GM12878 (cell line): ENCODE data around the gene LMO3.

Experiments used
- CHD1 ChIP-seq: IDR thresholded peaks from 2 replicates; pipeline ENCODE4 v1.6.1; 2012; ENCODE audit warnings: low read depth, low read length, improper control_type of control experiment
- EP300 ChIP-seq, 2 experiments: fragments of 150-350 bp in 1 of 2; IDR thresholded peaks; 2 replicates each; pipeline ENCODE4 v1.6.1; 2011 to 2012; ENCODE audit warnings: low read depth in 2 of 2, low read length in 2 of 2, borderline replicate concordance in 1 of 2, improper control_type of control experiment in 1 of 2, inconsistent platforms in 1 of 2; ENCODE audit not compliant: control insufficient read depth in 1 of 2
- GABPA ChIP-seq: IDR thresholded peaks from 2 replicates; pipeline ENCODE4 v1.6.1; 2014; ENCODE audit warnings: antibody characterized with exemption, low read depth, mild to moderate bottlenecking, inconsistent platforms
- POLR2AphosphoS2 ChIP-seq: IDR thresholded peaks from 2 replicates; pipeline ENCODE4 v1.6.1; 2011; ENCODE audit warnings: low read depth, mild to moderate bottlenecking, low read length, improper control_type of control experiment, moderate library complexity
- POLR2AphosphoS5 ChIP-seq: IDR thresholded peaks from 2 replicates; pipeline ENCODE4 v1.6.1; 2011; ENCODE audit warnings: mild to moderate bottlenecking, low read length, inconsistent platforms
- TF ChIP-seq, protein P1 (sequence below): fragments of 450-650 bp; IDR thresholded peaks from 2 replicates; pipeline ENCODE4 v1.6.1; 2017; ENCODE audit warnings: mild to moderate bottlenecking
- TF ChIP-seq, protein P2 (sequence below): fragments of 450-650 bp; IDR thresholded peaks from 2 replicates; pipeline ENCODE4 v1.6.1; 2017; ENCODE audit warnings: antibody characterized with exemption, mild to moderate bottlenecking, moderate library complexity

DNA sequence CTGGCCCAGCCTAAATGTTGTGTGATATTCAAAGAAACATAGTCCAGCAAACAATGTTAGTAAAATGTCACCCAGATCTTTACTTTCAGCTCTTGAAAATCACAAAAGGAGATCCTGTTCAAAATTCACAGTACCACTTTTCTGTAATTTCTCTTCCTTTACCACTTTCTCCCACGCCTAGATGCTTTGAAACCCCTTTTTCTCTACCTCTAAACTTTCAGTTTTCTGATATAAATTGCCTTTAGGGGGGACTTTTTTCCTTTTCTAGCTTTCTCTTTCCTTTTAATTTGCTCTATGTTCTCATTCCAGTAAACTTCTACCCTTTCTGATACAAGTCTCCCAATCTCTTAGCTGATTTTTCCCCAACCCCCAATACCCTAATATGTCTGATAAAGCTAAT lies 101.8 kb downstream of the LMO3 start:
- TF ChIP-seq, protein P1, sequence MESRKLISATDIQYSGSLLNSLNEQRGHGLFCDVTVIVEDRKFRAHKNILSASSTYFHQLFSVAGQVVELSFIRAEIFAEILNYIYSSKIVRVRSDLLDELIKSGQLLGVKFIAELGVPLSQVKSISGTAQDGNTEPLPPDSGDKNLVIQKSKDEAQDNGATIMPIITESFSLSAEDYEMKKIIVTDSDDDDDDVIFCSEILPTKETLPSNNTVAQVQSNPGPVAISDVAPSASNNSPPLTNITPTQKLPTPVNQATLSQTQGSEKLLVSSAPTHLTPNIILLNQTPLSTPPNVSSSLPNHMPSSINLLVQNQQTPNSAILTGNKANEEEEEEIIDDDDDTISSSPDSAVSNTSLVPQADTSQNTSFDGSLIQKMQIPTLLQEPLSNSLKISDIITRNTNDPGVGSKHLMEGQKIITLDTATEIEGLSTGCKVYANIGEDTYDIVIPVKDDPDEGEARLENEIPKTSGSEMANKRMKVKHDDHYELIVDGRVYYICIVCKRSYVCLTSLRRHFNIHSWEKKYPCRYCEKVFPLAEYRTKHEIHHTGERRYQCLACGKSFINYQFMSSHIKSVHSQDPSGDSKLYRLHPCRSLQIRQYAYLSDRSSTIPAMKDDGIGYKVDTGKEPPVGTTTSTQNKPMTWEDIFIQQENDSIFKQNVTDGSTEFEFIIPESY: no peak
- TF ChIP-seq POLR2AphosphoS5 (no peak), POLR2AphosphoS2 (no peak), GABPA (no peak), CHD1 (no peak), EP300 (IDR thresholded peaks at IDR 0.05; ENCODE audit: borderline replicate concordance in 1 of 2, control insufficient read depth in 1 of 2, low read depth in 2 of 2, low read length in 2 of 2) (no peak)
- TF ChIP-seq, protein P2, sequence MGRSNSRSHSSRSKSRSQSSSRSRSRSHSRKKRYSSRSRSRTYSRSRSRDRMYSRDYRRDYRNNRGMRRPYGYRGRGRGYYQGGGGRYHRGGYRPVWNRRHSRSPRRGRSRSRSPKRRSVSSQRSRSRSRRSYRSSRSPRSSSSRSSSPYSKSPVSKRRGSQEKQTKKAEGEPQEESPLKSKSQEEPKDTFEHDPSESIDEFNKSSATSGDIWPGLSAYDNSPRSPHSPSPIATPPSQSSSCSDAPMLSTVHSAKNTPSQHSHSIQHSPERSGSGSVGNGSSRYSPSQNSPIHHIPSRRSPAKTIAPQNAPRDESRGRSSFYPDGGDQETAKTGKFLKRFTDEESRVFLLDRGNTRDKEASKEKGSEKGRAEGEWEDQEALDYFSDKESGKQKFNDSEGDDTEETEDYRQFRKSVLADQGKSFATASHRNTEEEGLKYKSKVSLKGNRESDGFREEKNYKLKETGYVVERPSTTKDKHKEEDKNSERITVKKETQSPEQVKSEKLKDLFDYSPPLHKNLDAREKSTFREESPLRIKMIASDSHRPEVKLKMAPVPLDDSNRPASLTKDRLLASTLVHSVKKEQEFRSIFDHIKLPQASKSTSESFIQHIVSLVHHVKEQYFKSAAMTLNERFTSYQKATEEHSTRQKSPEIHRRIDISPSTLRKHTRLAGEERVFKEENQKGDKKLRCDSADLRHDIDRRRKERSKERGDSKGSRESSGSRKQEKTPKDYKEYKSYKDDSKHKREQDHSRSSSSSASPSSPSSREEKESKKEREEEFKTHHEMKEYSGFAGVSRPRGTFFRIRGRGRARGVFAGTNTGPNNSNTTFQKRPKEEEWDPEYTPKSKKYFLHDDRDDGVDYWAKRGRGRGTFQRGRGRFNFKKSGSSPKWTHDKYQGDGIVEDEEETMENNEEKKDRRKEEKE: no peak
